Measurements from ENCODE around the gene MTA2.
A peak's percentile ranks its signal among the peaks of the same experiment; 100 is the strongest.

Gene MTA2

DNA sequence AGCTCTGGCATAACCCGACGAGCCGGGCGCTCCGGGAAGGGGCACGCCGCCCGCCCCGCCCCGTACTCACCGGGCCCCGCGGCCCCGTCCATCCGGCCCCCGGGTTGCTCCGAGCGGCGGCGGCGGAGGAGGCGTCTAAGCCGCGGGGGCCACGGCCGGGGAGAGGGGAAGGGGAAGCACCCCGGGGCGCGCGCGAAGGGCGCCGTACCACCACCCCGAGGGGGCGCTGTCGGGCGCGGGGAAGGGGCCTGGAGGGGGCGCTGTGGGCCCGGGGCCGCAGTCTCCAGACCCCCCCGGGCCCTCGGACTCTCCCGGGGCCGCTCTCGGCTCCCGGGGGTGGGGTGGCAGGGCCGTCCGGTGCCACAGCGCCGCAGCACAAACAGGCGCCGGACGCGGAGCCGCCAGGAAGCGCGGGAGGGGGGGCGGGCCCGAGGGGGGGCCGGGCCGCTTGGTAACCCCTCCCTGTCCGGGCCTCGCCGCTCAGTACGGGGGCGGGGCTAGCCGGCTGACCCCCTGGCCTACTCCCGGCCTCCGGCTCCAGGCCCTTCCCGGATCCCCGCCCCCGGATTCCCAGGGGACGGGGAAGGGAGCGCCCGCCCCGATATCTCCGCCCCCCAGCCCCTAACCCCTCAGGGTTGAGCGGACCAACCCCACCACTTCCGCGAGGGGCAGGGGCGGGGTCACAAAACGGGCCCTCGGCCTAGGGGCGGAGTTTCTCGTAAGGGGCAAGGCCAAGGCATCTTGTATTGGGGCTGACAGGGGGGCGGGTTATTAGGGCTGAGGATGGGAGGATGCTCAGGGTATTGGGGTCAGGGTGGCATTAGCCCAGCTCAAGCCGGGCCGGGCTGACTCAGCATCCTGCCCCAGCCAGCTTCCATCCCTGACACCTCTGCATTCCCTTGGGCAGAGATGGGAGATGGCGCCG lies 11.0 kb upstream of the MTA2 start, which contains the start of the genes EML3 and ROM1:
Gene EML3, minus strand, starts transcription at position 410 of the 925 bp plus-strand sequence. Its CDS starts 318 bp downstream, at position 92.
Gene ROM1, plus strand, starts transcription at position 892 of the 925 bp plus-strand sequence. Its CDS starts 25 bp downstream, at position 917.
- DNase-seq = peak; percentile 86

DNA sequence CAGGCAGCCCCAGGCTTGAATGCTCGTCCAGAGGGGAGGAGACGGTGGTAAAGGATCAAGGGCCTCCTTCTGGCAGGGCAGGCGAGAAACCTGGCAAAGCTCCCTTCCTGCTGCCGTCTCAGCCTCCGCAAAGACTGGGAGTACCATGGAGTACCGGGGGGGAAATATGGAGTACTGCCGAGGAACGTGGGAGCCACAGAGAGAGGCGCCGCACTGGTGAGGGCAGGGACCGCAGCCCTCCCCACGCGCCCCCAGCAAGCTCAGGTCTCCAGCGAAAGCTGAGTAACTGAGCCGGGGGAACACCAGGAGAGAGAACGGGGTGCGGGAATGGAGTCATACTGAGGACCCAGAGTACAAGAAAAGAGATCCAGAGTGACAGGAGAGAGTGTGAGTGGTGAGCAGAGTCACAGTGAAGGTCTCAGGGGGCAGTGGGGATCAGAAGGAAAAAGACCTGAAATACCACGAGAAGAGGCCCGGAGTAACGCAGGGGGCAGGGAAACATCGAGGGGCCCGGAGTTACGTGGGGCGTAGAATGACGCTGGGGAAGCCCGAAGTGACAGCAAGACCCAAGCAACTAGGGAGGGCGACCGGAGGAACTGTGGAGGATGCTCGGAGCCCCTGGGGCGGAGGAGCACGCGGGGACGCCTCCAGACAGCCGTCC lies 10.2 kb upstream of the MTA2 start:
- no peak for DNase-seq

DNA sequence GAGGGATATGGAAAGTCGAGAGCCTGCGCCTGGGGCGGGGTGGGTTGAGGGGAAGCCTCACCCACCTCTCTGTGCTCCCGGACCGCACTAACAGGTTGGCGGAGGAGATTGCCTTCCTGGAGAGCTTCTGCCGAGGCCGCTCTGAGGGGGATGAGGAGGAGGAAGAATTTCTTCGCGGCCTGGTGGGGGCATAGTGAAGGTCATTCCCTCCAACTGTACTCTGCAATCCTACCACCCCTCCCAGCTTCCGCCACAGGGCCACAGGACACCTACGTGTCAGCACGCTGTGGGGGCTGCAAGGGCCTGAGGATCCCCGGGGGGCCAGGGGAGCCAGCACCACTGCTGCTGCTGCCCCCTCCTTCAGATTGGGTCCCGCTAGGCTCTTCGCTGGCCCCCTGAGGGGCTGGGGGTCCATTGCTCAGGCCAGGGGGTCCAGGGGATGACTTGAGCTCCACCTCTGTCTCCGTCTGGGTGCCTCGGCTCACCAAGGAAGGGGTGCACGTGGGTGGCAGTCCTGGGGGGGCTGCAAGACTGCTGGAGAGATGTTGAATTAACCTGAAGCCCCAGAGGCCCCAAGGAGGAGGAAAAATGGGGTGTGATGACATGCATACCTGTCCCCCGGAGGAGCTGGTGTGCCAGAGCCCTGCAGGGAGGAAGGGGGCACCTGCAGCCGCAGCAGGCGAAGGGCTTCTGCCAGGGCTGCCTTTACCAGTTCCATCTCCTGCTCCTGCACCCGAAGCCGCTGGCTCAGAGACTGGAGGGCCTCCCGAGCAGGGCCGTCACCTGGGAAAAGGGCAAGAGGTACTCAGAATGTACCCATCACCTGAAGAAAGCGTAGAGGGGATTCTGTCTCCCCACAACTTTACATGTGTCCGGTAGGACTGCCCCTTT lies 9.4 kb upstream of the MTA2 start:
- DNase-seq = no peak

DNA sequence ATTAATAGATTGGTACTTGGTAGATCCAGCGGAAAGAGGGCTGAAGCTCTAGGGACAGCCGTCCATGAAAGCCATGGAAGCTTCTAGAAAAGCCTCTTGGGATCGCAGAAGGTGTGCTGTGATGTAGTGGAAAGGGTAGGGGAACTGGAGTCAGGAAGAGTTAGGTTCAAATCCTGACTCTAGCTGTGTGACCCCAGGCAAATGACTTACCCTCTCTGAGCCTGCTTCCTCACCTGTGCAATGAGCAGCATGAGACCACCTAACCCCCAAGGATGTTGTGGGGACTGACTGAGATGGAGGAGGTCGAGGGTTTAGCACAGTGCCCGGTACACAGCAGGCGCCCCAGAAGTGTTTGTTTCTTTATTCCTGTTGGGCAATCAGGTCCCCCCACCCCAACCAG lies 8.7 kb upstream of the MTA2 start:
- DNase-seq = no peak

DNA sequence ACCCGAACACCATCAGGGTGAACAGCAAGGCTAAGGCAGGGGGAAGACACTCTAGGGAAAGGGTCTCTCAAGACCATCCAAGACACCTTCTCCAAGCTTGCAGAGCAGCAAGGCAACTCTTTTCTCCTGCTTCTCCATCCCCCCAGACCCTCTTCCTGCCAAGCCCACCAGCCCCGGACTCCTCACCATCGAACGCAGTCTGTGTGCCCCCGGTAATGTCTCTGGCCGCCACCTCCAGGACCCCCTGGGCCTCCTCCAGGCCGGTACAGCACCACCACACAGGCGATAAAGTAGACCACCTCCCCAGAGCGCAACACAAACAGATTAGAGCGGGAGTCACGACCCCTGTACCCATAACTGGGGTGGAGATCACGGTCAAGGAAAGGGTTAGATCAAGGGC lies 7.1 kb upstream of the MTA2 start:
- no peak for DNase-seq

DNA sequence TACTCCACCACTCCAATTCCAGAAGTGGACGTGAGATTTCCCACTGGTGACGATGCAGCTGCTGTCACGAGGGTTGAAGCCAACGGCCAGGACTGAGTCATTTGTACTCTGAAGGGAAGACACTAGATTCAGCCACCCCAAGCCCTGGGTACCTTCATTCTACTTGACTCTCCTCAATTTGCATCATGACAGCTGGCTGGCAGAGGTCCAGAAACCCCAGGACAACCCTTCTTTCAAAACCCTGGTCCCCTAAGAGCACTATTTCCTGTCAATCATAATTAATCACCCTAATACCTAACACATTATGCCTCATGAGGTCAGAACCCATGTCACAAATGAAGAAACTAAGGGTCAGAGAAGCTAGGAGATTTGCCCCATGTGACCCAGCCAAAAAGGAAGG lies 6.0 kb upstream of the MTA2 start:
- DNase-seq = no peak

DNA sequence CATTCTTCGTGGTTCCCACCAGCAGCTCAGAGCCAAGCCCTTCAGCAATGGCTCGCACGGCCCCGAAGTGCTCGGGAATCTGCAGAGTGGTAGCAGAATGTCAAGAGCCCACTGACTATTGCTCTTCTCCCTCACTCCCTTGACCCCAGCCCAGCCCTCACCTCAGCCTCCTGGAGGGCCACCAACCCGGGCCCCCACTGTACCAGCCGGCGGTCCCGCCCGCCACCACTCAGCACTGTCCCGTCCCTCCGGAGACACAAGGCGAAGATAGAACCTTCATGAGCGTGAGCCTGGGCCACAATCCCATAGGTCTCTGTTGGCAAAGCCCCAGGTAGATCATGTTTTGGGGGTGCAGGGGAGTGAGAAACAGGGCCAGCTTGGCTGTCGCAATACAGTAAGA lies 4.2 kb upstream of the MTA2 start:
- DNase-seq = no peak

DNA sequence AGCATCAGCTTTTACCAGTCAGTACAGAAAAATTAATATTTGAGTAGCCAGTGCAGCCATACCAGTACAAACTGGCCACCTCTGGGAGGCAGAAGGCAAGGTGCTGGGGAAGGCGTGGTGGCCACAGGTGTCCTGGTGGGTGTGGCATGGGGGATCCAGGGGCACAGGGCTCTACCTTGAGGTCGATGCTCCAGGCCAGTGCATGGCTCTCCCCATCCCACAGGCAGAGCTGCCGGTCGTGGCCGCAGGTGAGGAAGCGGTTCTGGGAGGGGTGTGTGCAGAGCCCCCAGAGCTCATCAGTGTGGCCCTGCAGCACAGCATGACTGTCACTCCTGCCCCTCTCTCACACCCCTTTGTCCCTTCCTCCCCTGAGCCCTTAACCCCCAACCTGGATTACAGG lies 3.8 kb upstream of the MTA2 start:
- no peak for DNase-seq

DNA sequence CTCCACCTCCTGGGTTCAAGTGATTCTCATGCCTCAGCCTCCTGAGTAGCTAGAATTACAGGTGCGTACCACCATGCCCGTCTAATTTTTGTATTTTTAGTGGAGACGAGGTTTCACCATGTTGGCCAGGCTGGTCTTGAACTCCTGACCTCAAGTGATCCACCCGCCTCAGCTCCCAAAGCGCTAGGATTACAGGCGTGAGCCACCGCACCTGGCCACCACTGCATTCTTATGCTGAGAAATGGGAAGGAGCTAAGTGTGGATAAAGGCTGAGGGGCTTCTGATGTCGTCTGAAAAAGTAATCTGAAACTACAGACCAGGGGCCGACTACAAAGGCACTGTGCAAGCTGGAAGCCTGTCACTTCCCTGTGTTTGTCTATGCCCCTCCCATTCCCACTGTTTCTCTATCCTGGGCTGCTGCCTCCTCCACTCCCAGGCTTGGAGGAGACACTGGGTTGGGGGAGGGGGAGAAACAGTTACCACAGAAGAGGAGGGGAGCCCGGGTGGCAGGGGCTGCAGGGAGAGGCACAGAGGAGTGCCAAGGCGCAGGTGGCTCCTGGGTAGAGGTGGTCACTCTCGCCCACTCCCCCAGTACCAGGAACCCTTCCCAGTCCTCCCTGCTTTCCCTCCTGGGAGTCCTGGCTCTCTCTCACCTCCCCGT lies 2.9 kb upstream of the MTA2 start:
- no peak for DNase-seq

DNA sequence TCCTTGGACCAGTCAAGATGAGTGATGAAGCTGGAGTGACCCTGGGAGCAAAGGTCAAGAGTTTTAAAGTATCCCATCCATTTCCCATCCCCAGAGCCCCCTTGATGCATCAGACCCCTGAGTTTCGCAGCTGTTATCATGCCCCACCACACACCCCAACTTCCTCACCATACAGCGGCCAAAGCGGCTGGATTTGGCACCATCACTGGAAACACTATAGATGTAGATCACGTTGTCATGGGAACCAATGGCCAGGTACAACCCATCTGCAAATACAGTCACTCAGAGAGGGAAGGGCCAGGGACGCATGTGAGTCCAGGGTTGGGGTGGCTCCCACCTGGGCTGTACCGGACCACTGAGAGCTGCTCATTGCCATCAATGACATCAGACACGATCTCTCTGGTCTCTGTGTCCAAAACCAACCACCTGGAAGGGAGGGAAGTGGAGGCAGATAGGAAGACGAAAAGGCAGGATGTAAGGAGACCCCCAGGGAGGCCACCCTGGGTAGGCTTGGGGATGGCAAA lies 2.2 kb upstream of the MTA2 start:
- DNase-seq = no peak

DNA sequence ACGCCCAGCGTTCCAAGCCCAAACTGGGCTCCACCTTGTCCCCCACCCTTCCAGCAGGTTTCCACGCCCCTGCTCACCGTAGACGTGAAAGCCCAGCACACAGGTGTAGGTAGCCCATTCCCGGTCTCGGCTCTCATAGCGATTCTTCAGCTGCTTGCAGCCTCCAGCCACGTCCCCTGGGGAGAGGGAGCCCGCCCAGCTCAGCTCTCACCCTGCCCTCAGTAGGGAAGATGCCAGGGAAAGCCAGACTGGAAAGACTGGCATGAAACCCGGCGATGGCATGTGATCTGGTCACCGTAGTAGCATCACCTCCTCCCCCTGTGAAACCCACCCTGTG lies 1.4 kb upstream of the MTA2 start:
- peak; percentile 53 for DNase-seq

DNA sequence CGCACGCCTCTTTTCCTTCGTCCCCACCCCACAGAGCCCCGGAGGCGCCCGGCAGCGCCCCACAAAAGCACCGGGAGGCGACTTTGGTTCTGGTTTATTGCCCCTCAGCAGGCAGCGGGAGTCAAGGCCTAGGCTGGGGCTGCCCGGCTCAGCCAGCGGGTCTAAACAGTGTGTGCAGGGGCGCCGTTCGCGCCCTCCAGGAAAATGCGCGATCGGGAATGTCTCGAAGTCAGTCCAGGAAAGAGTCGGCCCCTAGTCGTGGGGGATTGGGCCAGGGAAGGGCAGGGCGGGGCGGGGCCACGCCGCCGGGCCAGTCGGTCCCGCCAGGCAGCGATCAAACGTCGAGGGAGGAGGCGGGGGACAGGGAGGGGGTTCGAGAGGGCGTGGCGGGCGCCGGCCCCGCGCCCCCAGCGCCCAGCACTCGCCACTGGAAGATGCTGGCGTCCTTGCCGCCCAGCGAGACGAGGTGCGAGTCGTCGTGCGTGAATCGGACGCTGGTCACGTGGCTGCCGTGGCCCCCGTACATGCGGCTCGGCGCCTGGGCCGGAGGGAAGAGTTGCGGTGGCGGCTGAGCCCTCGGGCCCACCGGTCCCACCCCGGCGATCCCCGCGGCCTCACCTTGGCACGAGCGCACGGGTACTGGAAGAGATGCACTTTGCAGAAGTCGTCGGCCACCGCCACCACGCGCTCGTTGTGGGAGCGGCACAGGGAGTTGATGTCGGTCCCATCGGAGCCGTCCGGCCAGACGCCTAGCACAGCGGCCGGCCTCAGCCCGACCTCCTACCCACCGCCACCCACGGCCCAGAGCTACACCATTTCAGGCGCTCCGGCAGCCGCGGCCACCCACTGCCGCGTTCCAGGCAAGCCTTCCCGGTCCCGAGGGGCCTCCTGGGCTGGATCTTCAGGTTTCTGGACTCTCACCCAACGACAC lies 741 bp upstream of the MTA2 start:
- peak; percentile 52 for DNase-seq

DNA sequence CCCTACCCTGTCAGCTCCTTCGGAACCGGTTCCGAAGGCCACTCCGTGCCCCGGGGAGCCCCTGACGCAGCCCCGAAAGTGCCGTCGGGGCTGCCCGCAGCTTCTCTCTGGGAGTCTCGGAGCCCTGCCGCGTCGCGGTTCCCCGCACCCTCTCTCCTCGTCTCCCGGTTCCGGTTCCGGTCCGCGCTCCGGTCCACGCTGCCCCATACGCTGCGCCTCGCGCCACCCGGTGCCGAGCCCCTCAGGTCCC lies 618 bp downstream of the MTA2 start:
- DNase-seq = peak; percentile 24

DNA sequence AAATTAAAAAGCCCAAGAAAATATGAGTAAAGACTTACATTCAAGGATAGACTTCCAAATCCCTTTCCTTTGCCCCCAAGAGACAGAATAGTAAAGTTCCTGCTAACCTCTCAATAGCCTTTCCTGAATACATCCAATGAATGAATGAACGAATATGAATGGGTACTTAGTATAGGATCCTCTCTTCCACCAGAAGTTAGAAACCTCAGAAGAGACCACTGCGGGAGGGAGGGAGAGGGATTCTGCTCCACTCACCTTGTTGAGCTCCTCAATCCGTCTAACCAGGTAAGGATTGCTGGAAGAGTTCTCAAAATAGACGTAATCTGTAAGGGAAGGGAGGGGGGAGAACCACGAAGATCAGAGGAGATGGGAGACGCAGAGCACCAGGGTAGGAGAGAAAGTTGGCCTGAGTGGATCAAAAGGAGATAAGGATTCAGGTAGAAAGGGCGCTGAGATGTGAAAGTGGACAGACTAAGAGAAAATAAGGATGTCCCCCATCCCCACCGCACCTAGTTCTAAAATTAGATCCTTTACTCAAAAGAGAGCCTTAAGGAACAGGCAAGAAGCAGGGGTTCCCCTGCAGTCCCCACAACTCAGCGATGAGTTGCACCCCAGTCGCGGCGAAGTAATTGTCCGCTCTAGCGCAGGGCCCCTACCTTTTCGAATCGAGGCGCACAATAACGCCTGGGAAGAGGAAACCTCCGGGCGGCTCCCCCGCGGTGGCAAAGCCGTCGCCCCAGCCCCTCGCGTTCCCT lies 1.1 kb downstream of the MTA2 start:
- no peak for DNase-seq

DNA sequence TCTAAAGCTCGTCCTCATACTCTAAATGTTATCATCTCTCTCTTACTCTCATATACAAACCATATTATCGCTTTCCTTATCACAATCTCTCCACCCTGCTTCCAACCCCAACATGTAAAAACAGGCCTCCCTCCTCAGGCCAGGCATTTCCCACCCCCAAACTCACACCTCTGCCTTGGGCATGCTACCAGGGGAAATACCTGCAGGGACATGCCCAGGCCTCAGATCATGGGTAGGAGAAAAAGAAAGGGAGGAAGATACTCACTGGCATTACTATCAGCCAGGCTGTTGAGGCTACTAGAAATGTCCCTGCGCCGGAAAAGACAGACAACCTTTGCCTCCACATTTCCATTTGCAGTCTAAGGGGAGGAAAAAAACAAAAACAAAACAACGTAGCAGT lies 1.8 kb downstream of the MTA2 start:
- no peak for DNase-seq

DNA sequence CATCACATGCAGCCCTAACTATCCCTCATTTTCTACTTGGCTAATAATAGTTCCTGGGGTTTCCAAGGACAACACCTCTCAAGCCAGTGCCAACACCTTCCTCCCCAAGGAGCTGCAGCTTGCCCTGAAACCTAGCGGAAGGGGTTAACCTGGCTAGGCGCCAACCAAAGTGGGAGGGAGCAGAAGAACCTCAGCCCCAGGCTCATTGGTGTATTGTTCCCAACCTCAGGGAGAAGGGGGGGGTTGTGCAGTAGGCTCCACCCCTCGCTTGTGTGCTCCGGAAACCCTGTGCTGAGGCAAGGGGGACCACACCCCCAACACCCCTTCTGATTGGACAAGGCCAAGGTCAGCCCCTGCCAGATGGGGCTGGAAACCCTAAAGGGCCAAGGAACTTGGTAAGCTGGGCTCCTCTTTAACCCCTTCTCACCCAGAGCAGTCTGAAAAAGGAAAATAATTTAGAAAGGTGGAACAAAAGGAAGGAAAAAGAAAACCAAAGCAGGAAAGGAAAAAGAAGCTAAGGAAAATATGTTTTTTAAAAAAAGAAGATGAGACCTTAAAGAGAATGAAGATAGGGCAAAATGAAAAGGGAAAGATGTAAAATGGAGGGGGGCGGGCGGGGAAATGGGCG lies 2.5 kb downstream of the MTA2 start:
- peak; percentile 97 for DNase-seq

DNA sequence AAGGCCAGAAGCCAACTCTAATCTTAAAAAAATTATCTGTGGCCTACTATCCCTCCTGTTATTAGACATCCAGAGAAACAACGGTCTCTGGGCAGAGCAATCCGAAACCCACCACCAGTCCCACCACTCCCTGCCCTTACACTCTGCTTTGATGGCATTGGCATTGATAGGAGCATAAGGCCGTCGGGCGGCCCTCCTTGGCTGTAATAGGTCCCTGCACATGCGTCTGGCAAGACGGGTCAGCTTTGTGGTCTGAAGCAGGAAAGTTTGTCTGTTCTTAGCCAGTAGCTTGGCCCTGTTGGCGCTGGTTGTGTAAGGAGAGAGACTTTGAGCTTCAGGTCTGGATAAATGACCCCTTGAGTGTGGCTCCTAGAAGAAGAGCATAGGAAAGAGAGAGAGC lies 6.5 kb downstream of the MTA2 start:
- DNase-seq = no peak

DNA sequence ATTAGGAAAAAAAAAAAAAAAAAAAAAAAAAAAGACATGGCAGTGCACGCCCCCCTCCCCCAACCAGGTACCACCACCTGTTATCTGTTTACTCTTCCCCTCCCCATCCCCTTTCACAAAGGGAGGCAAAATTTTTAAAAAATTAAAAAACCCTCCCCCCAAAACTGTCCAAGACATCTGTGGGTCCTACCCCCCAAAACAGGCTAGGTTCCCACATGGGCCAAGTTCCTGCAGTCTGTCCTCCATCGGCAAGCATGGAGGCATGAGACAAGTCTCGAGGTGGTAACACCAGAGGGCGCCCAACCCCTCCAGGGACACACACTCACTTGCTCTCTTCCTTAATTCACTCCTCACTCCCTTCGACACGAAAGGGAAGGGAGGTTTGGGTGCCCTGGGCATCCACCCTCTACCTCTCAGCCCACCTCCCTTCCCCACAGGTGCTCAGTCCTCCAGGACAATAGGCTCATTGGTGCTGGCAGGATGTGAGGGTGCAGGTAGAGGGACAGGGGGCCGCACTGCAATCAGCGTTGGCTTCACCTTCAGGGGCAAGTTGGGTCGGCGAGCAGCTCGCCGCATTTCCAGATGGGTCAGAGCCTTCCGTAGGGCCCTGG lies 8.1 kb downstream of the MTA2 start:
- no peak for DNase-seq

DNA sequence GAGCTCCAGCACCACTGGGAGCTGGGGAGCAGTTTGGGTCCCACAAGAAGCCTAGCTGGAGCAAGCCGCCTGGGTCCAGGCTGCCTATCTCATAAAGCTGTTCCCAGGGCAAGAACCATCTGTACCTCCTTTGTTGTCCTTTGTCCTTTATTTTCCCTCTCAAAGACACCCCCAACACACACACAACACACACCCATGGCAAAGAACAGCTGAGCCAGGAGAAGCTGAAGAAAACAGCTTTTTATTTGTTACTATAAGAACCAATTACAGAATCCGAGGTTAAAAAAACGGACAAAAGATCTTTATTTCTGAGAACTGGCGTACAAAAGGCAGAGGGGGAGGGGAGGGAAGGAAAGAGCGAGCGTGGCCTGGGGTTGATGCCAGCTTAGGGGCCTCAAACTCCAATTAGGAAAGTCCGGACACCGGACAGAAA lies 8.7 kb downstream of the MTA2 start:
- no peak for DNase-seq

Data from NCI-H510A (cell line).